ENCODE results near the gene GPC3.

- TF ChIP-seq CTCF (IDR thresholded peaks at IDR 0.05) (no peak), POLR2A (IDR thresholded peaks at IDR 0.05) (no peak)
Measured at GRCh38 chrX:133593531-133593930, 391.9 kb downstream of the GPC3 start.
